Mucosa of descending colon (tissue), 3 donors: ENCODE results near the gene TYW3. TPM values are rescaled to one million over a fixed set of nuclear protein-coding genes. Genes with fewer than 3 reads are reported as not detected.

Experiments
- ATAC-seq: fragments of 200-7000 bp; cut with Tn5 transposase; one replicate; pipeline ENCODE4 v1.9.1; 2020; ENCODE audit warnings: mild to moderate bottlenecking, moderate library complexity
- DNase-seq, 3 donors: peaks; one replicate each; pipeline ENCODE4 v3.0.0-alpha.2; 2020
- H3K36me3 ChIP-seq: fragments of 200-600 bp; one replicate; pipeline ENCODE4 v1.8.0; 2021; ENCODE audit warnings: low read depth, mild to moderate bottlenecking
- H3K4me1 ChIP-seq: fragments of 200-600 bp; one replicate; pipeline ENCODE4 v1.8.0; 2021; ENCODE audit warnings: low read depth, mild to moderate bottlenecking
- H3K4me3 ChIP-seq: fragments of 200-600 bp; one replicate; pipeline ENCODE4 v1.8.0; 2021; ENCODE audit warnings: mild to moderate bottlenecking
- H3K9me3 ChIP-seq: fragments of 200-600 bp; one replicate; pipeline ENCODE4 v1.8.0; 2021; ENCODE audit warnings: mild to moderate bottlenecking
- intact Hi-C, 2 donors: fragments of 100-400 bp; cut with DNase I in 1 of 2; cut with micrococcal nuclease in 1 of 2; formaldehyde crosslinking; loops; one replicate each; pipeline versions ENCODE4 v1.11.0 to v1.11.1; 2022; cut with DNase I, micrococcal nuclease
- total RNA-seq, 3 donors: library from RNA; stranded (reverse); fragmentation: NEBNext Ultra II Directional in 2 of 3; extraction: Animal tissue kit (Norgen Biotek cat#: 25700) in 2 of 3; gene quantifications; one replicate each; pipeline versions ENCODE4 v1.2.1 to v1.2.4, GENCODE V29; 2021 to 2023
- TF ChIP-seq, protein P1 (sequence below): fragments of 200-600 bp; IDR thresholded peaks from one replicate; pipeline ENCODE4 v1.8.0; 2022; ENCODE audit warnings: antibody characterized with exemption, mild to moderate bottlenecking
- donor health status: DM: no; HTN: no; CAD: no; lungs with moderate emphysema.
- donor health status: DM: no; HTN: no; CAD: no.
- donor health status: DM: no; HTN: yes; CAD: no.

The TYW3 gene
- total RNA-seq, 3 donors from 2014 or later, result 8.3 to 24.0 (median 12.8) TPM

DNA sequence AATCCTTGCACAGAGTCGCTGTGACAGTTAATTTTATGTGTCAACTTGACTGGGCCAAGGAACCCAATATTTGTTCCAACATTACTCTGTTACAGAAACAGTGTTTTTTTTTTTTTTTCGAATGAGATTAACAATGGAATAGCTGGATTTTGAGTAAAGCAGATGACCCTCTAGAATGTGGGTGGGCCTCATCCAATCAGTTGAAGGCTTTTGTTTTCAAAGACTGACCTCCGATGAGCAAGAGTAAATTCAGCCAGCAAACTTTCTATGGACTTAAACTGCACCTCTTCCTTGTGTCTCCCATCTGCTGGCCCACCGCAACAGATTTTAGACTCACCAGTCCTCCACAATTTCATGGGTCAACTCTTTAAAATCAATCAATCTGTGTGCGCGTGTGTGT is 17.1 kb upstream of the TYW3 start:
- H3K36me3 ChIP-seq, result no peaks in the 10 kb centered on the region
- no peak overlapping the region for H3K4me3 ChIP-seq
- H3K9me3 ChIP-seq, result no peaks in the 10 kb centered on the region
- ATAC-seq, result no peak
- no peak for DNase-seq
- H3K4me1 ChIP-seq, result no peaks in the 10 kb centered on the region
- intact Hi-C loops, result no loop called here
- TF ChIP-seq, protein P1, sequence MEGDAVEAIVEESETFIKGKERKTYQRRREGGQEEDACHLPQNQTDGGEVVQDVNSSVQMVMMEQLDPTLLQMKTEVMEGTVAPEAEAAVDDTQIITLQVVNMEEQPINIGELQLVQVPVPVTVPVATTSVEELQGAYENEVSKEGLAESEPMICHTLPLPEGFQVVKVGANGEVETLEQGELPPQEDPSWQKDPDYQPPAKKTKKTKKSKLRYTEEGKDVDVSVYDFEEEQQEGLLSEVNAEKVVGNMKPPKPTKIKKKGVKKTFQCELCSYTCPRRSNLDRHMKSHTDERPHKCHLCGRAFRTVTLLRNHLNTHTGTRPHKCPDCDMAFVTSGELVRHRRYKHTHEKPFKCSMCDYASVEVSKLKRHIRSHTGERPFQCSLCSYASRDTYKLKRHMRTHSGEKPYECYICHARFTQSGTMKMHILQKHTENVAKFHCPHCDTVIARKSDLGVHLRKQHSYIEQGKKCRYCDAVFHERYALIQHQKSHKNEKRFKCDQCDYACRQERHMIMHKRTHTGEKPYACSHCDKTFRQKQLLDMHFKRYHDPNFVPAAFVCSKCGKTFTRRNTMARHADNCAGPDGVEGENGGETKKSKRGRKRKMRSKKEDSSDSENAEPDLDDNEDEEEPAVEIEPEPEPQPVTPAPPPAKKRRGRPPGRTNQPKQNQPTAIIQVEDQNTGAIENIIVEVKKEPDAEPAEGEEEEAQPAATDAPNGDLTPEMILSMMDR, result no peak

DNA sequence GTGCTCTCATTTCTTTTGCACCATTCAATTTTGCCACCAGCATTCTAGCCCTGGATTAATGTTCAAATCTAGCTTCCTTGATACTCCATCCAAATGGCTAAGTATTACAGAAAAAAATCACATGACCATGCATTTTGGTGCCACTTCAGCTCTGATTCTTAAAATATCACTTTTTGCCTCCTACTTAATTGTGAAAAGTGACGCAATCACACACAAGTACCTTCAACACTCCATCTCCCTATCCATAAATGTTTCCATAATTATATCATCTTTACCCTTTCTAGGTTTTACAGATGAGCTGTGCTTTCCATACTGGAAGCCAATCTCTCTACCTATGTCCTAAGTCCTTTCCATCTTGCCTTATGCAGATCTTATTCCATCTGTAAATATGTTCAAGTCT is 16.1 kb upstream of the TYW3 start:
- TF ChIP-seq, protein P1, result no peak
- Histone ChIP-seq H3K9me3 (no peaks in the 10 kb centered on the region), H3K36me3 (no peaks in the 10 kb centered on the region), H3K4me1 (no peaks in the 10 kb centered on the region), H3K4me3 (no peak overlapping the region)
- DNase-seq, result no peak
- intact Hi-C loops, result no loop called here
- ATAC-seq, result no peak

DNA sequence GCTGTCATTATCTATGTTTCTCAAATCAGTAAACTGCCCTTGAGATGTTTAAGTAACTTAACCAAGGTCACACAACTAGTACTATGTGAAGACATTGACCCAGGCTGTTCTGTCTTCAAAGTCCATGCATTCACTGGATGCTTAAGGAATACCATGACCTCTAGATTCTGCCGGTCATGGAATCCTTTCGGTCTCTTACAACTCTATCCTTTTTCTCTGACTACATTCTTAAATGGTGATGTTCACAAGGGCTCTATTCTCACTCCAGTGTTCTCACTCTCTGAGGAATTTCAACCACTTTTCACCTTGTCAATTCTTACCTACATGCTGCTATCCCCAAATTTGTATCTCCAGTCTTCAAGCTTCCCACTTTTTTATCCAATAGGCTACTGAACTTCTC is 15.3 kb upstream of the TYW3 start:
- DNase-seq, result no peak
- Histone ChIP-seq H3K9me3 (no peaks in the 10 kb centered on the region), H3K36me3 (no peaks in the 10 kb centered on the region), H3K4me1 (no peaks in the 10 kb centered on the region), H3K4me3 (no peak overlapping the region)
- no peak for ATAC-seq
- intact Hi-C loops, result no loop called here
- TF ChIP-seq, protein P1, result no peak

DNA sequence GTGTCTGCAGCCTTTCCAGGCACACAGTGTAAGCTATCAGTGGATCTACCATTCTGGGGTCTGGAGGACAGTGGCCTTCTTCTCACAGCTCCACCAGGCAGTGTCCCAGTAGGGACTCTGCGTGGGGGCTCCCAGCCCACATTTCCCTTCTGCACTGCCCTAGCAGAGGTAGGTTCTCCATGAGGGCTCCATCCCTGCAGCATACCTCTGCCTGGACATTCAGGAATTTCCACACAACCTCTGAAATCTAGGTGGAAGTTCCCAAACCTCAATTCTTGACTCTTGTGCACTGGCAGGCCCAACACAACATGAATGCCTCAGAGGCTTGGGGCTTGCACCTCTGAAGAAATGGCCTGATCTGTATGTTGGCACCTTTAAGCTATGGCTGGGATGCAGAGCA is 6.9 kb upstream of the TYW3 start:
- Histone ChIP-seq H3K4me3 (no peak overlapping the region), H3K36me3 (no peaks in the 10 kb centered on the region), H3K4me1 (no peaks in the 10 kb centered on the region), H3K9me3 (peaks cover 9% of the 10 kb centered on the region)
- no peak for ATAC-seq
- intact Hi-C loops, result no loop called here
- DNase-seq, result no peak
- TF ChIP-seq, protein P1, result no peak

DNA sequence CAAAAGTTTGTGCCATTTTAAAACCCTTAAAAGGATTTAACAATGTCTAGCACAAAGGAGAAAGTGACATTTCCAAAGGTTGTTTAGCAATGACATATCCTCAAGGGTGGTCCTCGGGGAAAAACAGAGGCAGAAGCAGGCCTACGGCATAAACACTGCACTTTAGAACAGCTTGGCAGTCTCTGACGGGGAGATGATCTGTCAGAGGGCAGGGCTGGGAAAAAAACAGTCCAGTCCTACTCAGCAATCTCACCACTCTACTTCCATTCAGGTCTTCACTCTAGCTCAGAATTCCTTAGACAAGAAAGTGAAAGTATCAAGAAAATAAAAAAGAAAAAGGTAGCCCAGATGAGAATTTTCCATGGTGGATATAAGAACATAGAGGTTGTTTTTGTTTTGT is 4.2 kb upstream of the TYW3 start:
- no peak for ATAC-seq
- no peak for DNase-seq
- TF ChIP-seq, protein P1, result no peak

More for the DNA sequence above, 4.2 kb upstream of the TYW3 start:
- H3K36me3 ChIP-seq, result no peaks in the 10 kb centered on the region
- peaks cover 9% of the 10 kb centered on the region for H3K9me3 ChIP-seq
- H3K4me3 ChIP-seq, result no peak overlapping the region
- intact Hi-C loops, result no loop called here
- H3K4me1 ChIP-seq, result peaks cover 7% of the 10 kb centered on the region
